Uterus (tissue), 4 donors: ENCODE measurements around the gene CMTR1. TPM values are rescaled to one million over a fixed set of nuclear protein-coding genes. Genes with fewer than 3 reads are reported as not detected.

Experiments used
- DNase-seq, 2 donors: peaks; one replicate each; pipeline ENCODE4 v3.0.0-alpha.2; 2019 to 2020
- H3K27ac ChIP-seq, 2 donors: fragments of 200-600 bp; sonication (generic); 1 replicate in 1 of 2; 2 replicates in 1 of 2; pipeline ENCODE4 v1.5.1; 2016 to 2018
- H3K27me3 ChIP-seq, 2 donors: fragments of 200-600 bp; sonication (generic); one replicate each; pipeline ENCODE4 v1.5.1; 2018 to 2019; ENCODE audit warnings: control low read depth in 1 of 2
- H3K36me3 ChIP-seq, 2 donors: fragments of 200-600 bp; sonication (generic); one replicate each; pipeline ENCODE4 v1.5.1; 2019; ENCODE audit warnings: control low read depth in 1 of 2
- H3K4me1 ChIP-seq, 2 donors: fragments of 200-600 bp; sonication (generic); one replicate each; pipeline ENCODE4 v1.5.1; 2018 to 2019; ENCODE audit warnings: control low read depth in 1 of 2
- H3K4me3 ChIP-seq, 2 donors: fragments of 200-600 bp; sonication (generic); 1 replicate in 1 of 2; 2 replicates in 1 of 2; pipeline ENCODE4 v1.5.1; 2018 to 2019; ENCODE audit warnings: mild to moderate bottlenecking in 1 of 2
- H3K9me3 ChIP-seq, 2 donors: fragments of 200-600 bp; sonication (generic); one replicate each; pipeline ENCODE4 v1.5.1; 2019; ENCODE audit warnings: control low read depth in 1 of 2
- POLR2A ChIP-seq, 2 donors: fragments of 450-650 bp; IDR thresholded peaks; one replicate each; pipeline ENCODE4 v1.6.1; 2016; ENCODE audit warnings: antibody characterized with exemption in 2 of 2, mild to moderate bottlenecking in 1 of 2, moderate library complexity in 1 of 2
- intact Hi-C: fragments of 100-400 bp; cut with DNase I; formaldehyde crosslinking; loops from one replicate; pipeline ENCODE4 v1.15.1; 2023; ENCODE audit warnings: low total_unique reads
- total RNA-seq, 4 donors: library from RNA; depleted of rRNA in 3 of 4; stranded (reverse); fragments of >200 nt in 3 of 4; gene quantifications; one replicate each; pipeline versions ENCODE4 v1.1.0 to v1.2.4, GENCODE V29; 2014 to 2023
- TF ChIP-seq, protein P1 (sequence below), 4 experiments: fragments of 200-600 bp in 2 of 4; fragments of 450-650 bp in 2 of 4; sonication (generic) in 2 of 4; IDR thresholded peaks; one replicate each; pipeline ENCODE4 v1.5.1; 2016 to 2019; ENCODE audit warnings: antibody characterized with exemption in 4 of 4, mild to moderate bottlenecking in 2 of 4, moderate library complexity in 1 of 4
- donor health status: DM: yes; HTN: yes; CAD: no.

CMTR1 gene
- total RNA-seq, 4 donors from 2014 or later: 5.9 to 54.9 (median 31.0) TPM

GRCh38 chr6:37479266-37479854 lies 46.3 kb downstream of the CMTR1 start:
- TF ChIP-seq, protein P1, sequence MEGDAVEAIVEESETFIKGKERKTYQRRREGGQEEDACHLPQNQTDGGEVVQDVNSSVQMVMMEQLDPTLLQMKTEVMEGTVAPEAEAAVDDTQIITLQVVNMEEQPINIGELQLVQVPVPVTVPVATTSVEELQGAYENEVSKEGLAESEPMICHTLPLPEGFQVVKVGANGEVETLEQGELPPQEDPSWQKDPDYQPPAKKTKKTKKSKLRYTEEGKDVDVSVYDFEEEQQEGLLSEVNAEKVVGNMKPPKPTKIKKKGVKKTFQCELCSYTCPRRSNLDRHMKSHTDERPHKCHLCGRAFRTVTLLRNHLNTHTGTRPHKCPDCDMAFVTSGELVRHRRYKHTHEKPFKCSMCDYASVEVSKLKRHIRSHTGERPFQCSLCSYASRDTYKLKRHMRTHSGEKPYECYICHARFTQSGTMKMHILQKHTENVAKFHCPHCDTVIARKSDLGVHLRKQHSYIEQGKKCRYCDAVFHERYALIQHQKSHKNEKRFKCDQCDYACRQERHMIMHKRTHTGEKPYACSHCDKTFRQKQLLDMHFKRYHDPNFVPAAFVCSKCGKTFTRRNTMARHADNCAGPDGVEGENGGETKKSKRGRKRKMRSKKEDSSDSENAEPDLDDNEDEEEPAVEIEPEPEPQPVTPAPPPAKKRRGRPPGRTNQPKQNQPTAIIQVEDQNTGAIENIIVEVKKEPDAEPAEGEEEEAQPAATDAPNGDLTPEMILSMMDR (IDR thresholded peaks at IDR 0.05): no peak
- TF ChIP-seq POLR2A (IDR thresholded peaks at IDR 0.05): no peak
- Histone ChIP-seq H3K27ac (no peak overlapping the region), H3K4me3 (no peak overlapping the region), H3K36me3 (no peaks in the 10 kb centered on the region), H3K9me3 (no peaks in the 10 kb centered on the region), H3K4me1 (no peaks in the 10 kb centered on the region), H3K27me3 (no peaks in the 10 kb centered on the region)
- intact Hi-C loops: no loop called here
- no peak for DNase-seq

DNA sequence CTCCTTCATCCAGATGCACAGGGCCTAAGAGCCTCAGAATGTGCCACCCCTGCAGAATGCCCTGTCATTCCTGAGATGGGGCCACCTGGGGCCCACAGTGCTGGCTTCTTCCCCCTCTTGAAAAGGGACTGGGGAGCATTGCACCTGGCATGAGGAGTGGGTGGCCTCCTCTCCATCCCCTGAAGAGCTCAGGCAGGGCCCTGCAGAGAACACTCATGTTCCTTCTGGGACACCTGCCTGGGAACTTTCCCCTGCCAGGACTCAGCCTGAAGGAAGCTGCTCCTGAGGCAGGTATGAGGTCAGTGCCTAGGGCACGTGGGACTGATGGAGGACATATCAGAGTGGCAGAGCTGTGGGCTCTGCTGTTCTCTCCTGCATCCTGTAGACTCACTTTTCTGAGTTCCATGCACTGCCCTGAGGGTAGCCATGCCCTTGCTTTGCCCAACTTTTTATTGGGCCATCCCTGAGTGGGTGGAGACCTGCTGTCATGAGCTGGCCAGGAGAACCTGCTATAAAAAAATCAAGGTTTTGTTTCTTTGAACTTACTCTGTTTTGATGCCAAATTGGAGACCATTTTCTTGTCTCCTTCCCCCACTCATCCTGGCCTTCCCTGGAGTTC lies 47.2 kb downstream of the CMTR1 start:
- TF ChIP-seq POLR2A (IDR thresholded peaks at IDR 0.05): no peak
- TF ChIP-seq, protein P1 (IDR thresholded peaks at IDR 0.05): no peak
- intact Hi-C loops: loop anchor here (10.0 kb wide), 1 partner anchor 215 kb away; the partner anchor contains the start of gene MDGA1
- Histone ChIP-seq H3K27ac (no peak overlapping the region), H3K4me1 (no peaks in the 10 kb centered on the region), H3K36me3 (no peaks in the 10 kb centered on the region), H3K4me3 (no peak overlapping the region), H3K27me3 (no peaks in the 10 kb centered on the region), H3K9me3 (no peaks in the 10 kb centered on the region)
- no peak for DNase-seq

- no peak for DNase-seq
- H3K9me3 ChIP-seq: no peaks in the 10 kb centered on the region
- TF ChIP-seq, protein P1 (IDR thresholded peaks at IDR 0.05): no peak
- TF ChIP-seq POLR2A (IDR thresholded peaks at IDR 0.05): no peak
- no peaks in the 10 kb centered on the region for H3K36me3 ChIP-seq
- H3K4me1 ChIP-seq: no peaks in the 10 kb centered on the region
- intact Hi-C loops: loop anchor here (10.0 kb wide), 1 partner anchor 214 kb away; the partner anchor contains the start of gene MDGA1
- H3K4me3 ChIP-seq: no peak overlapping the region
- no peak overlapping the region for H3K27ac ChIP-seq
- H3K27me3 ChIP-seq: no peaks in the 10 kb centered on the region
Observed at GRCh38 chr6:37480951-37481534, 48.0 kb downstream of the CMTR1 start.

DNA sequence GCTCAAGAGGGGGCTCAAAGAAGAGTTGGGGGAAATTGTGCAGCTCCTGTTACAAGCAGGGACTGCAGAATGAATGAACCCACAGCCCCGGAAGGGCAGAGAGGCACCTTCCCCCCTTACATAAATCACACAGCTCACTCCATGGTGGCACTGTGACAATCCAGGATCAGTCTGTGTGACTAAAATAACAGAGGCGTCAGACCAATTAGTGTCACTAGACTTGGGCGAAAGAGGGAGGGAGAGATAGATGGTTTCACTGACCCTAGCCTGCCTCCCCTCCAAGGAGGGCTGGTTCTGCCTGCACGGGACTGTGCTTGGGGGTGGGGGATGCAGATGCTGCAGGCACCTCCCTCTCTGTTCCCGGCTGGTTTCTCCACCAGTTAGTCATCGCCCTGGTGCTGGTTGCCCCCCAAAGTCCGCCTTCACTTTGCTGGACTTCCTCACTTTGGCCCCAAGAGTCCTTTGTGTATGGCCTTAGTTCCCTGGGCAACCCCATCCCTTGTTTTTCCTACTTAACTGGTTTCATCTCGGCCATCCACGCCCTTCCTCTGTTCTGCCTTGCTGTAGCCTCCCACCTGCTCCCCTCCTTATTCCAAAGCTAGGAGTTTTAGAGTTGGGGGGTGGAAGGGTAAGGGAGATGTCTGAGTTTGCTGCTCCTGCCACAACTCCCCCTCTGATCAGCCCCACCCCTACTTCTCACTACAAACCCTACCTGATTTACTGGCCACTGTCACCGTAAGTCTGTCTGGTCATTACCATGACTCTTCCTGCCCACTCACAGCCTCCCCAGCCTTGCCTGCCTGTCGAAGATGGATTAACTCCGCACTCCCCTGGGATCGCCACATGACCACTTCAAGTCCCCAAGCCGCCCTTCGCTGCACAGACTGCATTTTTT lies 48.9 kb downstream of the CMTR1 start:
- Histone ChIP-seq H3K27ac (no peak overlapping the region), H3K9me3 (no peaks in the 10 kb centered on the region), H3K36me3 (no peaks in the 10 kb centered on the region), H3K27me3 (no peaks in the 10 kb centered on the region), H3K4me3 (no peak overlapping the region), H3K4me1 (no peaks in the 10 kb centered on the region)
- intact Hi-C loops: loop anchor here (10.0 kb wide), 1 partner anchor 213 kb away; the partner anchor contains the start of gene MDGA1
- TF ChIP-seq POLR2A (IDR thresholded peaks at IDR 0.05): no peak
- TF ChIP-seq, protein P1 (IDR thresholded peaks at IDR 0.05): no peak
- DNase-seq: no peak
